ENCODE measurements around the gene FOXP1.

FOXP1 gene

DNA sequence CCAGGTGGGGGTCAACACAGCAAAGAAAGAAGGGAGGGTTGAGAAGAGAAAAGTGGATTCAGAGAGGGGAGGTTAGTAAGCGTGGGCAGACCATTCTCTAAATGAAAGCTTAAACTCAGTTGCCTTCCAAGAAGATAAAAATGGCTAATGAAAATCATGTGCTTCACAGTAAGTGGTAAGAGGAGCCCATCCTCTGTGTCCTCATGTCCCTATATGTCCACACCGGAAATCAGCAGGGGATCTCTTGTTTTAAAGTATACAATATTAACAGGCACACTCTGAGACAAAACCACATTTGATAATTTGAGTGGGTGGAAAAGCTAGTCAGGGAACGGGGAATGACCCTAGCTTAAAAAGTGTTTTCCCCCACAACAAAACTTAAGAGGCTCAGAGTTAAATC, 4.4 kb upstream of the FOXP1 start:
- Histone ChIP-seq H3K4me1 (ENCODE audit: control insufficient read depth, insufficient read depth, low read length) (peaks cover 8% of the 10 kb centered on the region), H3K9me3 (ENCODE audit: control insufficient read depth in 2 of 2, low read length in 2 of 2) (no peaks in the 10 kb centered on the region), H3K27ac (ENCODE audit: low read length) (no peak overlapping the region), H3K27me3 (ENCODE audit: control insufficient read depth in 1 of 2, insufficient read depth in 2 of 2, low read length in 2 of 2) (no peaks in the 10 kb centered on the region), H3K9ac (ENCODE audit: low read length in 2 of 2) (no peak overlapping the region), H3K4me3 (ENCODE audit: low read length in 2 of 2) (no peak overlapping the region), H3K36me3 (ENCODE audit: control insufficient read depth in 2 of 2, insufficient read depth in 2 of 2, low read length in 2 of 2) (no peaks in the 10 kb centered on the region)

DNA sequence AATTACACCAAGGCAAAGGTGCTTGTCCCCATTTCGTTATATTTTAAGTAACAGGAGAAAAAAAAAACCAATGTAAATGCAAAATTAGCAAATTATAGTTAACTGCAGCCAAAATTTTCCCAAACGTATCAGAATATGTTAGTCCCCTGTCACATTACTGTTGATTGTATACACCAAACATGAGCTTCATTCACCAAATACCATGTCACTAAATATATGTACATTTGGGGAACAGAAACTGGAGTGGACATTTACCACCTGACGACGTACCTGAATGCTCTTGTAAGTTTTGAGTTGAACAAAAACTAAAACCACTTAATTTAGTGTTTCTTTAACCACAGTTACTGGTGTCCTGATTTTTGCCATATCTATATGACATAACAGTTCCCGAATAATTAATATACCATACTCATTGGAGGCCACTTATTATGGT, 3.3 kb upstream of the FOXP1 start:
- Histone ChIP-seq H3K27ac (ENCODE audit: low read length) (no peak overlapping the region), H3K4me3 (ENCODE audit: low read length in 2 of 2) (no peak overlapping the region), H3K9ac (ENCODE audit: low read length in 2 of 2) (no peak overlapping the region), H3K4me1 (ENCODE audit: control insufficient read depth, insufficient read depth, low read length) (peaks cover 8% of the 10 kb centered on the region), H3K27me3 (ENCODE audit: control insufficient read depth in 1 of 2, insufficient read depth in 2 of 2, low read length in 2 of 2) (no peaks in the 10 kb centered on the region), H3K9me3 (ENCODE audit: control insufficient read depth in 2 of 2, low read length in 2 of 2) (no peaks in the 10 kb centered on the region), H3K36me3 (ENCODE audit: control insufficient read depth in 2 of 2, insufficient read depth in 2 of 2, low read length in 2 of 2) (no peaks in the 10 kb centered on the region)

DNA sequence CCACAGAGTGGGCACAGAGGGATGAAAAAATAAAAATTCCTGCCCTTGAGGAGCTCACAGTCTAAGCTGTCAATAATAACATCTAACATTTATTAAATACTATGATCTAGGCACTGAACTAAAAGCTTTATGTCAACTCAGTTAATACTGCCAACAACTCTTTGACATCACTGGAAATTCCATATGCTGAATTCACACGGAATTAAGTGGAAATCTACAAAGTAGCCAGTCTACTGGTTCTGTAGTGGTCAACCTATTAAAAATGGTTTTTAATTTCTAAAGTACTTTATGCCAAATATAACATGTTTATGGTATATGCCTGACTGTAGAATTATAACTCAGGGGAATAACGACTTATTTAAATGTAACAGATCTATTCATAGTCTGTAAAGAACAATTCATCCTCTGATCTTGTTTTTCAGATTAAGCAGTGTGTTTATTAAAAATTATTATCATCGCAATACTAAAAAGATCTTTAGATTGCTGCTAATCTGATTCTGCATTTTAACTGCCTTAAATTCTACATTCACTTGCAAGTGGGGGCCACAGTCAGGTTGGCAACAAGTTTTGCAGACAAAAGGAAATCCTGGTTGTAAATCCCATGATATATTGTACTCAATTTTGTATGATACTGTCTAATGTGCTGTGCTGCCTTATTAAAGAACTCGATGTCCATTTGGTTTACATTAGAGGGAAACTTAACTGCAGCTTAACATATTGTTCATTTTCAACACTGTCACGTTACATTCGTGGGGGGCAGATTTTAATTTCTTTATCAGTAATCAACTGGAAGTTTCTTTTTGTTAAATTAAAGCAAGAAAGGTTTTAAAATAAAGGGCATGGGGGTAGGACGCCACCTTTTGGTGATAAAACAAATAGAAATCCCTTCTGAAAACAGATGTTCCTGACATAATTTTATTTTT, 2.6 kb upstream of the FOXP1 start:
- H3K4me1 ChIP-seq (ENCODE audit: control insufficient read depth, insufficient read depth, low read length), result peaks cover 8% of the 10 kb centered on the region
- H3K27me3 ChIP-seq (ENCODE audit: control insufficient read depth in 1 of 2, insufficient read depth in 2 of 2, low read length in 2 of 2), result no peaks in the 10 kb centered on the region
- H3K4me3 ChIP-seq (ENCODE audit: low read length in 2 of 2), result peak overlapping the region in 1 of 2 donors; percentile 12
- no peak overlapping the region for H3K9ac ChIP-seq (ENCODE audit: low read length in 2 of 2)
- no peaks in the 10 kb centered on the region for H3K36me3 ChIP-seq (ENCODE audit: control insufficient read depth in 2 of 2, insufficient read depth in 2 of 2, low read length in 2 of 2)
- peak overlapping the region; percentile 95 for H3K27ac ChIP-seq (ENCODE audit: low read length)
- no peaks in the 10 kb centered on the region for H3K9me3 ChIP-seq (ENCODE audit: control insufficient read depth in 2 of 2, low read length in 2 of 2)

DNA sequence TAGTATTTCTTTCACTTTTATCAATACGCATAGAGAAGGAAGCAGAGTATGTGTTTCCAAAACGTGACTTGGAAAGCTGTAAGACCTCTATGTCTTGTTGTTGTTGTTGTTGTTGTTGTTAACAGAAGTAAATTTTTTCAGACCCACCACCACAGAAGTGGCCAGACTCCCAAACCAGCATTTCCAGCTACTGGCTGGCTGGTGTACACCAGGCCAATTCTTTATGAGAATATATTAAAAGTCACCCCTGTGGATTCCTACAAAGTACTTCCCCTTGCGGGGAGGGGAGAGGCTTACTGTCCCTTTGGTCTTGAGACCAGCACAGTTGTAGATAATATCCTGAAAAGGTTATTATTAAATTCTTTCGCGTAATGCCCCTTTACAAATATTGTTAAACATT, 1.6 kb upstream of the FOXP1 start:
- Histone ChIP-seq H3K9me3 (ENCODE audit: control insufficient read depth in 2 of 2, low read length in 2 of 2) (no peaks in the 10 kb centered on the region), H3K27me3 (ENCODE audit: control insufficient read depth in 1 of 2, insufficient read depth in 2 of 2, low read length in 2 of 2) (no peaks in the 10 kb centered on the region), H3K4me3 (ENCODE audit: low read length in 2 of 2) (peak overlapping the region; percentile 91), H3K9ac (ENCODE audit: low read length in 2 of 2) (peak overlapping the region; percentile 47 to 87), H3K4me1 (ENCODE audit: control insufficient read depth, insufficient read depth, low read length) (peaks cover 8% of the 10 kb centered on the region), H3K27ac (ENCODE audit: low read length) (peak overlapping the region; percentile 95), H3K36me3 (ENCODE audit: control insufficient read depth in 2 of 2, insufficient read depth in 2 of 2, low read length in 2 of 2) (no peaks in the 10 kb centered on the region)

DNA sequence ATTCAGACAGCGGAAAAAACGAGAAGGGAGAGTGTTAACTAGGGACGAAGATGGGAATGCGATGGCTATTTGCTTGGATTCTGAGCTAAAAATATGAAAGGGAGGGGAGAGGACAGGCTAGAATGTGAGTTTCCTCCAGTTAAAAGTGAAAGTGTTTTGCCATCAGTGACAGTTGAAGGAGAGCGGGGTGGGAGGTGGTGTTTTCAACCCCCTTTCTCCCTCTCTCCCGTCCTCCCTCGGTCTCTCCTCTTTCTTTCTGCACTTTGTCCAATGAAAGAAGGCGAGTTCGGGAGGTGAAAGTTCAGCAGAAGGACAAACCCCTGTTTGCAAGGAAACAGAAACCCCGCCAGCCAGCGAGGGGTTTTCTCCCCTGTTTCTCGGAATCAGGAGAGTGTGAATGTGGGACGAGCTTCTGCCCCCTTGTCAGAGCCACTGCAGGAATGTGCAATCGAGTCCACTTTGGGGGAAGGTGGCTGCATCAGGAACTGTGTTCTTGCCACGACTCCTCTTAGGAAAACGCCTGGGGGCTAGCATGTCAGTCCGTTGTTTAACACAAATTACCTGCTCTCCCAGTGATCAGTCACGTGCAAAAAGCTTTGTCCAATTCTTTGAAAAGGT, 975 bp upstream of the FOXP1 start:
- H3K9ac ChIP-seq (ENCODE audit: low read length in 2 of 2), result peak overlapping the region; percentile 85 to 87
- H3K4me1 ChIP-seq (ENCODE audit: control insufficient read depth, insufficient read depth, low read length), result peaks cover 8% of the 10 kb centered on the region
- H3K27ac ChIP-seq (ENCODE audit: low read length), result peak overlapping the region; percentile 95
- no peaks in the 10 kb centered on the region for H3K27me3 ChIP-seq (ENCODE audit: control insufficient read depth in 1 of 2, insufficient read depth in 2 of 2, low read length in 2 of 2)
- peak overlapping the region; percentile 91 for H3K4me3 ChIP-seq (ENCODE audit: low read length in 2 of 2)
- H3K36me3 ChIP-seq (ENCODE audit: control insufficient read depth in 2 of 2, insufficient read depth in 2 of 2, low read length in 2 of 2), result no peaks in the 10 kb centered on the region
- H3K9me3 ChIP-seq (ENCODE audit: control insufficient read depth in 2 of 2, low read length in 2 of 2), result no peaks in the 10 kb centered on the region

- Histone ChIP-seq H3K36me3 (ENCODE audit: control insufficient read depth in 2 of 2, insufficient read depth in 2 of 2, low read length in 2 of 2) (no peaks in the 10 kb centered on the region), H3K4me3 (ENCODE audit: low read length in 2 of 2) (peak overlapping the region; percentile 91 to 92), H3K27me3 (ENCODE audit: control insufficient read depth in 1 of 2, insufficient read depth in 2 of 2, low read length in 2 of 2) (no peaks in the 10 kb centered on the region), H3K4me1 (ENCODE audit: control insufficient read depth, insufficient read depth, low read length) (peaks cover 8% of the 10 kb centered on the region), H3K9ac (ENCODE audit: low read length in 2 of 2) (peak overlapping the region; percentile 91 to 95), H3K9me3 (ENCODE audit: control insufficient read depth in 2 of 2, low read length in 2 of 2) (no peaks in the 10 kb centered on the region), H3K27ac (ENCODE audit: low read length) (peak overlapping the region; percentile 95)
Measured at GRCh38 chr3:71582612-71583565, 639 bp downstream of the FOXP1 start.

GRCh38 chr3:71582036-71582611, 1.4 kb downstream of the FOXP1 start:
- H3K4me1 ChIP-seq (ENCODE audit: control insufficient read depth, insufficient read depth, low read length), result peaks cover 8% of the 10 kb centered on the region
- no peaks in the 10 kb centered on the region for H3K36me3 ChIP-seq (ENCODE audit: control insufficient read depth in 2 of 2, insufficient read depth in 2 of 2, low read length in 2 of 2)
- H3K27ac ChIP-seq (ENCODE audit: low read length), result peak overlapping the region; percentile 95
- H3K4me3 ChIP-seq (ENCODE audit: low read length in 2 of 2), result peak overlapping the region; percentile 91 to 92
- peak overlapping the region; percentile 91 to 95 for H3K9ac ChIP-seq (ENCODE audit: low read length in 2 of 2)
- no peaks in the 10 kb centered on the region for H3K9me3 ChIP-seq (ENCODE audit: control insufficient read depth in 2 of 2, low read length in 2 of 2)
- no peaks in the 10 kb centered on the region for H3K27me3 ChIP-seq (ENCODE audit: control insufficient read depth in 1 of 2, insufficient read depth in 2 of 2, low read length in 2 of 2)

DNA sequence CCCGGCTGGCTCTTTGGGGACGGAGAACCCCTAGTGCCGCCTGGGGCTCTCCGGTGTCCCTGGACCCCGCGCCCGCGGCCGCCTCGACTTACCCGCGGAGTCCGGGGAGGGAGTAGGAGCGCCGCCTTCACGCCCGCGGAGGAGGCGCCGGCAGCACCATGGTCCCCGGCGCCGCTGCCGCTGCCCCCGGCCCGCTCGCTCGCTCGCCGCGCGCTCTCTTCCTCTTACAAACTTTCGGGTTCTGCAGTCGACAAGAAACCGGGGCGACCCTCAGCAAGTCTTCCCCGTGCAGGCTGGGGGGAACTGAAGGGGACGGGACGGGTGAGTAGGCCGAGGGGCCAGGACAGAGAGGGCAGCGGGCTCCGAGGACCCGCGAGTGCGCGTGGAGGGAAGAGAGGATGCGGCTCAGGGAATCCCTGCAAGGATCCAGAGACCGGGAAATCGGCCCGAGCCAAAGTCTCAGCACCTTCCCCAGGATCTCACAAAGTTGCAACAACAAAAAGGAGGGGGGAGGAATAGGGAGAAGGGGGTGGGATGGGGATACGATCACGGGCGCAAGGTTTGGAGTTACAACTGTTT, 2.0 kb downstream of the FOXP1 start:
- Histone ChIP-seq H3K9ac (ENCODE audit: low read length in 2 of 2) (peak overlapping the region; percentile 91 to 95), H3K36me3 (ENCODE audit: control insufficient read depth in 2 of 2, insufficient read depth in 2 of 2, low read length in 2 of 2) (no peaks in the 10 kb centered on the region), H3K4me3 (ENCODE audit: low read length in 2 of 2) (peak overlapping the region; percentile 91 to 92), H3K27me3 (ENCODE audit: control insufficient read depth in 1 of 2, insufficient read depth in 2 of 2, low read length in 2 of 2) (no peaks in the 10 kb centered on the region), H3K27ac (ENCODE audit: low read length) (peak overlapping the region; percentile 95), H3K9me3 (ENCODE audit: control insufficient read depth in 2 of 2, low read length in 2 of 2) (no peaks in the 10 kb centered on the region), H3K4me1 (ENCODE audit: control insufficient read depth, insufficient read depth, low read length) (peaks cover 11% of the 10 kb centered on the region)

GRCh38 chr3:71580636-71581456, 2.7 kb downstream of the FOXP1 start:
- no peaks in the 10 kb centered on the region for H3K27me3 ChIP-seq (ENCODE audit: control insufficient read depth in 1 of 2, insufficient read depth in 2 of 2, low read length in 2 of 2)
- no peaks in the 10 kb centered on the region for H3K9me3 ChIP-seq (ENCODE audit: control insufficient read depth in 2 of 2, low read length in 2 of 2)
- H3K36me3 ChIP-seq (ENCODE audit: control insufficient read depth in 2 of 2, insufficient read depth in 2 of 2, low read length in 2 of 2), result no peaks in the 10 kb centered on the region
- H3K4me3 ChIP-seq (ENCODE audit: low read length in 2 of 2), result peak overlapping the region; percentile 91 to 92
- peak overlapping the region; percentile 91 to 95 for H3K9ac ChIP-seq (ENCODE audit: low read length in 2 of 2)
- H3K27ac ChIP-seq (ENCODE audit: low read length), result peak overlapping the region; percentile 95
- peaks cover 11% of the 10 kb centered on the region for H3K4me1 ChIP-seq (ENCODE audit: control insufficient read depth, insufficient read depth, low read length)

All from stomach smooth muscle (tissue), 2 donors.